H1 (cell line): ENCODE data around the gene PIAS4. TPM values are rescaled to one million over a fixed set of nuclear protein-coding genes. Genes with fewer than 3 reads are reported as not detected.

Experiments
- CTCF ChIA-PET: fragments of 300-600 bp; sonication (Branson Sonifier 250); formaldehyde crosslinking; loops from one replicate; lab custom pipeline; 2021; ENCODE audit not compliant: partially characterized antibody; lab: Charles Lee
- POLR2A ChIA-PET: fragments of 300-600 bp; sonication (Branson Sonifier 250); formaldehyde crosslinking; loops from one replicate; lab custom pipeline; 2021; ENCODE audit warnings: inconsistent platforms; ENCODE audit not compliant: partially characterized antibody; lab: Charles Lee
- DNase-seq, 2 experiments: peaks; one replicate each; pipeline versions ENCODE4 v3.0.0 to v3.0.0-alpha.2; 2010 to 2022; ENCODE audit warnings: low spot score in 2 of 2, low read depth in 1 of 2, mixed read lengths in 1 of 2
- FAIRE-seq: peaks from 2 replicates; lab custom pipeline; 2011; peaks lifted over from hg19 to GRCh38; lab: Jason Lieb, UNC
- H2AFZ ChIP-seq: 2 replicates; pipeline ENCODE4 v1.8.1; 2012; ENCODE audit warnings: low read length, inconsistent platforms
- H2AK5ac ChIP-seq: 2 replicates; pipeline ENCODE4 v1.6.1; 2013; ENCODE audit warnings: low read depth, low read length
- H2BK120ac ChIP-seq: replicated peaks from 2 replicates; pipeline ENCODE3; 2013; ENCODE audit warnings: low read depth, low read length, inconsistent platforms
- H2BK12ac ChIP-seq: 2 replicates; pipeline ENCODE4 v1.6.1; 2013; ENCODE audit warnings: low read depth, low read length
- H2BK15ac ChIP-seq: 2 replicates; pipeline ENCODE4 v1.6.1; 2013; ENCODE audit warnings: low read length
- H2BK20ac ChIP-seq: 2 replicates; pipeline ENCODE4 v1.6.1; 2013; ENCODE audit warnings: low read length
- H2BK5ac ChIP-seq: 2 replicates; pipeline ENCODE4 v1.6.1; 2013; ENCODE audit warnings: low read depth, low read length
- H3K14ac ChIP-seq: 2 replicates; pipeline ENCODE4 v1.6.1; 2013; ENCODE audit warnings: inconsistent platforms; ENCODE audit not compliant: insufficient read length
- H3K18ac ChIP-seq: 2 replicates; pipeline ENCODE4 v1.6.1; 2013; ENCODE audit warnings: low read length; ENCODE audit errors: extremely low read depth
- H3K23ac ChIP-seq: 2 replicates; pipeline ENCODE4 v1.6.1; 2013; ENCODE audit warnings: inconsistent platforms; ENCODE audit not compliant: insufficient read length
- H3K23me2 ChIP-seq: 2 replicates; pipeline ENCODE4 v1.6.1; 2013; ENCODE audit warnings: low read depth, low read length
- H3K27ac ChIP-seq: 2 replicates; pipeline ENCODE4 v1.6.1; 2011; ENCODE audit warnings: low read depth, low read length, inconsistent platforms
- H3K27me3 ChIP-seq, 4 experiments: replicated peaks in 1 of 4; 1 replicate in 1 of 4; 2 replicates in 3 of 4; pipeline versions ENCODE4 v1.6.1 to v1.8.1; 2011 to 2013; ENCODE audit warnings: low read length in 3 of 4, mild to moderate bottlenecking in 3 of 4, inconsistent platforms in 2 of 4, mixed read lengths in 2 of 4, moderate library complexity in 1 of 4; ENCODE audit not compliant: control insufficient read depth in 3 of 4, insufficient read depth in 3 of 4; ENCODE audit errors: extremely low read depth in 1 of 4
- H3K36me3 ChIP-seq, 4 experiments: 2 replicates each; pipeline versions ENCODE4 v1.6.1 to v1.8.1; 2011 to 2013; ENCODE audit warnings: mild to moderate bottlenecking in 4 of 4, low read length in 3 of 4, moderate library complexity in 2 of 4, control low read depth in 1 of 4, inconsistent platforms in 1 of 4; ENCODE audit not compliant: insufficient read depth in 4 of 4, control insufficient read depth in 2 of 4
- H3K4ac ChIP-seq: replicated peaks from 2 replicates; pipeline ENCODE3; 2013; ENCODE audit warnings: low read length, low read depth, mixed read lengths, inconsistent platforms; ENCODE audit not compliant: insufficient read length
- H3K4me1 ChIP-seq, 4 experiments: replicated peaks in 1 of 4; 1 replicate in 1 of 4; 2 replicates in 3 of 4; pipeline versions ENCODE4 v1.6.1 to v1.8.1; 2011 to 2013; ENCODE audit warnings: low read length in 3 of 4, inconsistent platforms in 2 of 4, mixed read lengths in 1 of 4; ENCODE audit not compliant: insufficient read depth in 4 of 4, control insufficient read depth in 3 of 4
- H3K4me2 ChIP-seq, 2 experiments: 2 replicates each; pipeline versions ENCODE4 v1.6.1 to v1.8.1; 2011 to 2013; ENCODE audit warnings: low read depth in 2 of 2, low read length in 2 of 2, control low read depth in 1 of 2, inconsistent platforms in 1 of 2, mild to moderate bottlenecking in 1 of 2; ENCODE audit not compliant: insufficient read depth in 1 of 2
- H3K4me3 ChIP-seq, 4 experiments: fragments of 200-600, 300-600 bp in 1 of 4; sonication (generic), shearing (Covaris generic), sonication (Bioruptor Twin) in 1 of 4; 2 replicates each; pipeline versions ENCODE4 v1.5.1 to v1.8.1; 2011 to 2016; ENCODE audit warnings: low read length in 4 of 4, low read depth in 3 of 4, control low read depth in 2 of 4, inconsistent platforms in 2 of 4, mild to moderate bottlenecking in 2 of 4, mixed read lengths in 1 of 4, moderate library complexity in 1 of 4; ENCODE audit not compliant: insufficient read depth in 2 of 4; ENCODE audit errors: extremely low read depth in 1 of 4
- H3K56ac ChIP-seq: replicated peaks from 2 replicates; pipeline ENCODE3; 2013; ENCODE audit warnings: low read depth, mild to moderate bottlenecking, mixed read lengths, low read length, inconsistent platforms; ENCODE audit not compliant: insufficient read length
- H3K79me1 ChIP-seq: 2 replicates; pipeline ENCODE4 v1.6.1; 2013; ENCODE audit warnings: low read depth, low read length, control low read depth
- H3K79me2 ChIP-seq, 2 experiments: 2 replicates each; pipeline versions ENCODE4 v1.6.1 to v1.8.1; 2012 to 2013; ENCODE audit warnings: low read length in 2 of 2, mild to moderate bottlenecking in 2 of 2, inconsistent platforms in 1 of 2; ENCODE audit not compliant: insufficient read depth in 2 of 2, control insufficient read depth in 1 of 2
- H3K9ac ChIP-seq, 4 experiments: replicated peaks in 1 of 4; 1 replicate in 1 of 4; 2 replicates in 3 of 4; pipeline versions ENCODE4 v1.6.1 to v1.8.1; 2011 to 2013; ENCODE audit warnings: low read depth in 3 of 4, low read length in 3 of 4, control low read depth in 2 of 4, mild to moderate bottlenecking in 2 of 4, moderate library complexity in 2 of 4, inconsistent platforms in 1 of 4; ENCODE audit errors: extremely low read depth in 1 of 4
- H3K9me3 ChIP-seq, 2 experiments: 2 replicates each; pipeline versions ENCODE4 v1.6.1 to v1.8.1; 2012 to 2013; ENCODE audit warnings: mild to moderate bottlenecking in 2 of 2, moderate library complexity in 2 of 2, control low read depth in 1 of 2, inconsistent platforms in 1 of 2, low read depth in 1 of 2, low read length in 1 of 2, mixed read lengths in 1 of 2; ENCODE audit not compliant: insufficient read depth in 2 of 2
- H4K20me1 ChIP-seq, 2 experiments: replicated peaks in 1 of 2; 2 replicates each; pipeline versions ENCODE3 to v1.8.1; 2011 to 2013; ENCODE audit warnings: inconsistent platforms in 2 of 2, low read length in 2 of 2, mild to moderate bottlenecking in 1 of 2; ENCODE audit not compliant: insufficient read depth in 2 of 2, control insufficient read depth in 1 of 2
- H4K5ac ChIP-seq: 2 replicates; pipeline ENCODE4 v1.6.1; 2013; ENCODE audit warnings: low read length, low read depth, mixed read lengths, inconsistent platforms; ENCODE audit not compliant: insufficient read length
- H4K8ac ChIP-seq: 2 replicates; pipeline ENCODE4 v1.8.0; 2013; ENCODE audit warnings: mild to moderate bottlenecking, moderate library complexity, low read length, inconsistent platforms; ENCODE audit not compliant: insufficient read depth; ENCODE audit errors: extremely low read depth
- H4K91ac ChIP-seq: replicated peaks from 2 replicates; pipeline ENCODE3; 2013; ENCODE audit warnings: low read length, mixed read lengths, inconsistent platforms; ENCODE audit not compliant: insufficient read length
- ATF3 ChIP-seq: IDR thresholded peaks from 2 replicates; pipeline ENCODE4 v1.6.1; 2011; ENCODE audit warnings: low read depth, mild to moderate bottlenecking, low read length; ENCODE audit not compliant: insufficient read depth
- CEBPB ChIP-seq: IDR thresholded peaks from 2 replicates; pipeline ENCODE4 v1.6.1; 2012; ENCODE audit warnings: low read depth, low read length
- CTCF ChIP-seq, 3 experiments: IDR thresholded peaks; 1 replicate in 2 of 3; 2 replicates in 1 of 3; pipeline versions ENCODE4 v1.5.1 to v1.6.1; 2011; ENCODE audit warnings: low read length in 3 of 3, mild to moderate bottlenecking in 3 of 3, inconsistent platforms in 2 of 3, low read depth in 1 of 3, moderate library complexity in 1 of 3; ENCODE audit not compliant: insufficient read depth in 1 of 3; ENCODE audit errors: control extremely low read depth in 1 of 3
- KDM5A ChIP-seq: fragments of 200-600 bp; IDR thresholded peaks from 2 replicates; pipeline ENCODE4 v1.7.1; 2012; ENCODE audit warnings: mild to moderate bottlenecking, low read length, inconsistent platforms, mixed read lengths
- PHF8 ChIP-seq: fragments of 200-600 bp; sonication (generic); conservative IDR thresholded peaks from 2 replicates; pipeline ENCODE4 v1.7.1; 2012; ENCODE audit warnings: low read depth, mild to moderate bottlenecking, inconsistent platforms, low read length, moderate library complexity
- POU5F1 ChIP-seq: IDR thresholded peaks from 2 replicates; pipeline ENCODE4 v1.6.1; 2011; ENCODE audit warnings: low read depth, mild to moderate bottlenecking, low read length, moderate library complexity
- RAD21 ChIP-seq, 2 experiments: IDR thresholded peaks in 1 of 2; conservative IDR thresholded peaks in 1 of 2; 2 replicates each; pipeline ENCODE4 v1.6.1; 2011; ENCODE audit warnings: low read depth in 2 of 2, low read length in 2 of 2, improper control_type of control experiment in 1 of 2, inconsistent platforms in 1 of 2, mild to moderate bottlenecking in 1 of 2, moderate library complexity in 1 of 2
- SIN3A ChIP-seq, 2 experiments: IDR thresholded peaks in 1 of 2; conservative IDR thresholded peaks in 1 of 2; 2 replicates each; pipeline ENCODE4 v1.6.1; 2011 to 2012; ENCODE audit warnings: low read length in 2 of 2, improper control_type of control experiment in 1 of 2, low read depth in 1 of 2, mild to moderate bottlenecking in 1 of 2
- SP4 ChIP-seq: IDR thresholded peaks from 2 replicates; pipeline ENCODE4 v1.6.1; 2012; ENCODE audit warnings: low read length, inconsistent platforms
- TCF12 ChIP-seq: IDR thresholded peaks from 2 replicates; pipeline ENCODE4 v1.6.1; 2011; ENCODE audit warnings: low read depth, mild to moderate bottlenecking, low read length
- WGBS, 2 experiments: shearing (Covaris generic) in 1 of 2; methylation state at CpG; one replicate each; pipeline versions ENCODE4 v1.1.6 to v1.1.7; 2013 to 2015; ENCODE audit warnings: low lambda C conversion rate in 2 of 2, mixed read lengths in 2 of 2, inconsistent platforms in 1 of 2, low coverage in 1 of 2, missing lambda C conversion rate in 1 of 2; ENCODE audit not compliant: insufficient replicate concordance in 2 of 2, insufficient coverage in 1 of 2, insufficient read length in 1 of 2; ENCODE audit errors: extremely low coverage in 1 of 2, missing lambda C conversion rate in 1 of 2; 5-methylcytosine and 5-hydroxymethylcytosine counted together
- polyA plus RNA-seq, 7 experiments: library from polyadenylated mRNA; depleted of rRNA in 3 of 7; stranded (reverse) in 5 of 7; unstranded in 2 of 7; fragments of >200 nt in 5 of 7; fragments of 200-250 nt in 2 of 7; gene quantifications; 1 replicate in 5 of 7; 2 replicates in 1 of 7; 4 replicates in 1 of 7; pipeline versions ENCODE4 v1.2.1 to v1.2.3, GENCODE V29; 2011 to 2013; ENCODE audit warnings: missing spikeins in 2 of 7, mixed read lengths in 2 of 7
- total RNA-seq: library from RNA; stranded (reverse); fragmentation: NEBNext Ultra II Directional; extraction: Animal tissue kit (Norgen Biotek cat#: 25700); gene quantifications from 2 replicates; pipeline ENCODE4 v1.2.1, GENCODE V29; 2021

Gene PIAS4
- total and polyA plus RNA-seq, 2 of the 8 experiments (the other 6 are each of a cell fraction or from before 2014, with no cell fraction given) = 30.2 to 51.4 TPM

GRCh38 chr19:4044990-4045465 lies 37.5 kb downstream of the PIAS4 start:
- no peak overlapping the region for H3K27ac ChIP-seq
- H2BK15ac ChIP-seq = no peak overlapping the region
- ChIA-PET POLR2A (interaction anchor here (1.3 to 1.6 kb wide), 3 partner anchors 13 to 50 kb away, joined by 4 to 6 read pairs (median 5); no protein-coding TSS in a partner anchor), CTCF (no interaction called here)
- no peak overlapping the region for H2BK20ac ChIP-seq
- H3K4me1 ChIP-seq = peaks cover 0 to 11% (median 2%) of the 10 kb centered on the region in 4 experiments; a peak in 6 of 7 replicates
- FAIRE-seq (no peak), DNase-seq (no peak)
- H3K56ac ChIP-seq = no peak overlapping the region
- no peak overlapping the region for H3K23ac ChIP-seq
- H2AK5ac ChIP-seq = no peak overlapping the region
- peaks cover 6 to 15% of the 10 kb centered on the region in 2 experiments for H4K20me1 ChIP-seq
- peaks cover 0 to 8% (median 2%) of the 10 kb centered on the region in 4 experiments; a peak in 4 of 8 replicates for H3K36me3 ChIP-seq
- H2BK12ac ChIP-seq = no peak overlapping the region
- H3K18ac ChIP-seq = no peak overlapping the region
- no peaks in the 10 kb centered on the region for H3K23me2 ChIP-seq
- no peaks in the 10 kb centered on the region for H3K27me3 ChIP-seq
- H3K4ac ChIP-seq = no peak overlapping the region
- peaks cover 0 to 7% of the 10 kb centered on the region in 2 experiments; a peak in 1 of 4 replicates for H3K79me2 ChIP-seq
- H3K4me3 ChIP-seq = no peak overlapping the region
- no peak overlapping the region for H3K14ac ChIP-seq
- H3K79me1 ChIP-seq = peaks cover 16% of the 10 kb centered on the region
- no peak overlapping the region for H3K9ac ChIP-seq
- no peak overlapping the region for H2BK120ac ChIP-seq
- no peak overlapping the region; the same call in 1 of the 2 replicates for H4K8ac ChIP-seq
- no peak overlapping the region for H4K91ac ChIP-seq
- 81% methylated on average over 16 of the region's 21 CpGs; no CpG with 5 or more reads in 1 of the 2 experiments for WGBS, 2 experiments
- H3K9me3 ChIP-seq = no peaks in the 10 kb centered on the region
- H4K5ac ChIP-seq = no peak overlapping the region
- no peak overlapping the region for H2AFZ ChIP-seq
- TF ChIP-seq KDM5A (no peak), SIN3A (conservative IDR thresholded peaks at IDR 0.05 in 1 of 2, IDR thresholded peaks at IDR 0.05 in 1 of 2; ENCODE audit: low read depth in 1 of 2, low read length in 2 of 2) (no peak), TCF12 (no peak), CTCF (IDR thresholded peaks at IDR 0.05; ENCODE audit: control extremely low read depth in 1 of 3, insufficient read depth in 1 of 3, low read depth in 1 of 3, low read length in 3 of 3) (no peak), SP4 (no peak), PHF8 (no peak), POU5F1 (no peak), RAD21 (IDR thresholded peaks at IDR 0.05 in 1 of 2, conservative IDR thresholded peaks at IDR 0.05 in 1 of 2; ENCODE audit: low read depth in 2 of 2, low read length in 2 of 2) (no peak), ATF3 (no peak), CEBPB (no peak)
- no peak overlapping the region for H2BK5ac ChIP-seq
- H3K4me2 ChIP-seq = no peak overlapping the region
